Left lung (tissue), 10 donors: ENCODE measurements around the gene ADAMTSL5. TPM values are rescaled to one million over a fixed set of nuclear protein-coding genes. Genes with fewer than 3 reads are reported as not detected.
"Not testable (repeated sequence)": the region's sequence is repeated elsewhere in the genome, so short reads cannot be mapped to it uniquely, and the experiment has no call there.

Experiments
- ATAC-seq: fragments of 200-7000 bp; cut with Tn5 transposase; one replicate; pipeline ENCODE4 v1.9.1; 2020; ENCODE audit warnings: moderate library complexity
- DNase-seq, 4 donors: peaks; one replicate each; pipeline ENCODE4 v3.0.0-alpha.2; 2013 to 2020
- H3K27ac ChIP-seq, 2 donors: fragments of 200-600 bp; sonication (generic) in 1 of 2; one replicate each; pipeline versions ENCODE4 v1.5.0 to v1.8.0; 2020 to 2021
- H3K27me3 ChIP-seq, 2 donors: fragments of 200-600 bp; sonication (generic) in 1 of 2; one replicate each; pipeline versions ENCODE4 v1.5.0 to v1.8.0; 2020 to 2021
- H3K36me3 ChIP-seq, 2 donors: fragments of 200-600 bp; sonication (generic) in 1 of 2; one replicate each; pipeline versions ENCODE4 v1.5.0 to v1.8.0; 2020 to 2021
- H3K4me1 ChIP-seq, 2 donors: fragments of 200-600 bp; one replicate each; pipeline ENCODE4 v1.8.0; 2021
- H3K4me3 ChIP-seq, 2 donors: fragments of 200-600 bp; sonication (generic) in 1 of 2; one replicate each; pipeline versions ENCODE4 v1.5.0 to v1.8.0; 2020 to 2021; ENCODE audit warnings: mild to moderate bottlenecking in 1 of 2
- H3K9me3 ChIP-seq, 2 donors: fragments of 200-600 bp; sonication (generic) in 1 of 2; one replicate each; pipeline versions ENCODE4 v1.5.0 to v1.8.0; 2020 to 2021
- CTCF ChIP-seq, 2 donors: fragments of 200-600 bp; sonication (generic) in 1 of 2; IDR thresholded peaks; one replicate each; pipeline versions ENCODE4 v1.5.0 to v1.8.0; 2021; ENCODE audit warnings: antibody characterized with exemption in 2 of 2
- intact Hi-C, 2 donors: fragments of 100-400 bp; cut with DNase I; formaldehyde crosslinking; loops; one replicate each; pipeline versions ENCODE4 v1.11.2 to v1.14.2; 2022
- polyA plus RNA-seq, 6 donors: library from polyadenylated mRNA; unstranded; fragments of 120-200 nt; gene quantifications; one replicate each; pipeline ENCODE4 v1.2.1, GENCODE V29; 2013; ENCODE audit not compliant: insufficient read length in 6 of 6
- total RNA-seq, 2 donors: library from RNA; stranded (reverse); fragmentation: NEBNext Ultra II Directional; extraction: Animal tissue kit (Norgen Biotek cat#: 25700); gene quantifications; one replicate each; pipeline ENCODE4 v1.2.1, GENCODE V29; 2021
- donor health status: DM: no; HTN: yes; CAD: no.
- donor health status: DM: no; HTN: no; CAD: no.

Gene ADAMTSL5
- total and polyA plus RNA-seq, 8 donors: 0.32 to 5.3 (median 0.60) TPM

DNA sequence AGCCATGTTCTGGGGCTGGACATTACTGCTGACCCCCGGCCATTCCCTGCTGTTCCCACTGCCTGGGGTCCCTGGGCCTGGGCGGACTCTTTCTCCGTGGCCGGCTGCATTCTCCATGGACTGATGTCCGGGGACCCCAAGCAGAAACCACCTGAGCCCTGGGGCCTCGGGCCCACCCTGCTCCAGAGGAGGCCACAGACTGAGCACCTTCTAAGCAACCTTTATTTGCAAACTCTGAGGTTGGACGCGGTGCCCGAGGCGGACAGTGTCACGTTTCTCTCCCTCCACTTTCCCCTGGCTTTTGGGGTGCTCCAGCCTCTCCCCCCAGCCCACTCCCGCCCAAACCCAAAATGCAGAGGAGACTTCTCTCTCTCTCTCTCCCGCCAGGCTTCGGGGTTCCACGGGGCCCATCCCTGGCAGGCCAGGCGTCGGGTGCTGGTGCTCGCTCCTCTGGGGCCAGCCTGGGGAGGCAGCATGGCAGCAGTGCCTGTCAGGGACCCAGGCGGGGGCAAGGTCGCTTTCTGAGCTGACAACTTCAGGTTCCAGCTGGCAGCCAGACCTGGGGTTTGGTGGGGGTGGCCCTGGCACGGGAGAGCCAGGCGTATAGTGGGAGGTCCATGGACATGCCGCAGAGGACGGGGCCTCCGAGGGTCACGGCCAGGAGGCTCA lies 31.5 kb downstream of the ADAMTSL5 start:
- DNase-seq (peak in 1 of 4 donors; percentile 67), ATAC-seq (no peak)
- no peaks in the 10 kb centered on the region for H3K27me3 ChIP-seq
- intact Hi-C loops: no loop called here
- H3K4me3 ChIP-seq: no peak overlapping the region
- TF ChIP-seq CTCF (IDR thresholded peaks at IDR 0.05): no peak
- no peaks in the 10 kb centered on the region for H3K9me3 ChIP-seq
- H3K4me1 ChIP-seq: peaks cover 4 to 22% of the 10 kb centered on the region in 2 donors
- no peak overlapping the region for H3K27ac ChIP-seq
- peaks cover 0 to 12% of the 10 kb centered on the region in 2 donors for H3K36me3 ChIP-seq

- Histone ChIP-seq H3K9me3 (no peaks in the 10 kb centered on the region), H3K27me3 (peaks cover 0 to 3% of the 10 kb centered on the region in 2 donors), H3K36me3 (peaks cover 0 to 34% of the 10 kb centered on the region in 2 donors), H3K4me1 (peaks cover 4 to 22% of the 10 kb centered on the region in 2 donors), H3K27ac (peak within 1 kb of the TSS; percentile 41 to 83), H3K4me3 (peak within 1 kb of the TSS; percentile 96 to 99)
- DNase-seq (peak; percentile 86 to 99 (median 95)), ATAC-seq (peak; percentile 98)
- intact Hi-C loops: no loop called here
- TF ChIP-seq CTCF (IDR thresholded peaks at IDR 0.05): no peak
Observed at GRCh38 chr19:1478934-1479707, 33.7 kb downstream of the ADAMTSL5 start, which contains the start of gene C19orf25. Gene C19orf25, minus strand, starts transcription at chr19:1479215. Its CDS starts 312 bp downstream, at chr19:1478903.

- DNase-seq, ATAC-seq, H3K9me3 ChIP-seq, H3K27ac ChIP-seq, H3K4me3 ChIP-seq, intact Hi-C loops: not testable (repeated sequence)
- Histone ChIP-seq H3K4me1 (peaks cover 4 to 30% of the 10 kb centered on the region in 2 donors), H3K36me3 (peaks cover 0 to 36% of the 10 kb centered on the region in 2 donors), H3K27me3 (peaks cover 15 to 24% of the 10 kb centered on the region in 2 donors)
Observed at GRCh38 chr19:1477056-1477455, 35.8 kb downstream of the ADAMTSL5 start.

- no peak for TF ChIP-seq CTCF (IDR thresholded peaks at IDR 0.05)
- ATAC-seq: no peak
- no peak overlapping the region for H3K27ac ChIP-seq
- H3K36me3 ChIP-seq: peaks cover 0 to 36% of the 10 kb centered on the region in 2 donors
- DNase-seq: no peak
- H3K4me1 ChIP-seq: peaks cover 10 to 41% of the 10 kb centered on the region in 2 donors
- peaks cover 27 to 35% of the 10 kb centered on the region in 2 donors for H3K27me3 ChIP-seq
- H3K9me3 ChIP-seq: no peaks in the 10 kb centered on the region
- no peak overlapping the region for H3K4me3 ChIP-seq
- intact Hi-C loops: no loop called here
Observed at GRCh38 chr19:1475751-1476437, 36.9 kb downstream of the ADAMTSL5 start.

DNA sequence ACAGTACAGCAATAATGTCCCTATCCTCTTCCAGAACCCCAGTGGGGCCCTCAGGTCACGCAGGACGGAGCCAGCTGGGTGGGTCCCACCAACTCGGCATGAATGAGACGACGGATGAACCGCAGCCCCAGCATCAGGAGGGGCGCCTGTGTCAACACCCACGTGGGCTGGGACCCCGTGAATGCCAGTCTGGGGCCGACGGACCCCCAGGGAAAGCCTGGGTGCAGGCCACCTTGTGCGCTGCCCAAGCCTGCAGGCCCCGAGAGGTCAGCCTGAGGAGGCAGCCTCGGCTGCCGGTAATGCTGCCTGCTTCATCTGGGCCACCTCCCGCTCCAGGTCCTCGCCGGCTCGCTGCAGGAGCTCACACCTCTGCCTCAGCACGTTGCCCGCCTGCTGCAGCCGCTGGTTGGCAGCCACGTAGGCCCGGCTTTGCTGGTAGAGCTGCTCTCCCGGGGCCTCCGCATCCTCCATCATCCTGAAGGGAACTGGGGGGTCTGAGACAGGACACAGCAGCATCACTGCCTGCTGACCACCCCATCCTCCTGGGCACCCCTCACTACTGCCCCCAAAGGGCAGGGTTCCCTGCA lies 38.0 kb downstream of the ADAMTSL5 start:
- H3K27ac ChIP-seq: no peak overlapping the region
- H3K4me3 ChIP-seq: no peak overlapping the region
- ATAC-seq: no peak
- no peak for TF ChIP-seq CTCF (IDR thresholded peaks at IDR 0.05)
- H3K27me3 ChIP-seq: peaks cover 37 to 46% of the 10 kb centered on the region in 2 donors
- intact Hi-C loops: no loop called here
- peaks cover 0 to 36% of the 10 kb centered on the region in 2 donors for H3K36me3 ChIP-seq
- peak in 1 of 4 donors; percentile 67 for DNase-seq
- no peaks in the 10 kb centered on the region for H3K9me3 ChIP-seq
- H3K4me1 ChIP-seq: peaks cover 21 to 52% of the 10 kb centered on the region in 2 donors
